GM23248 (cell line): ENCODE measurements around the gene FAS. TPM values are rescaled to one million over a fixed set of nuclear protein-coding genes. Genes with fewer than 3 reads are reported as not detected.

Experiments
- DNase-seq: peaks from one replicate; pipeline ENCODE4 v3.0.0-alpha.2; 2015
- H2AFZ ChIP-seq: fragments of 200-600 bp; sonication (generic); 2 replicates; pipeline ENCODE4 v1.6.1; 2016; ENCODE audit warnings: antibody characterized with exemption
- H3F3A ChIP-seq: fragments of 200-600 bp; sonication (generic); 2 replicates; pipeline ENCODE4 v1.6.1; 2016; ENCODE audit warnings: mild to moderate bottlenecking, antibody characterized with exemption, mixed run types; ENCODE audit not compliant: insufficient read depth
- H3K27ac ChIP-seq: fragments of 200-600 bp; sonication (generic); 2 replicates; pipeline ENCODE4 v1.5.1; 2016; ENCODE audit warnings: mild to moderate bottlenecking
- H3K27me3 ChIP-seq: fragments of 200-600 bp; sonication (generic); replicated peaks from 2 replicates; pipeline ENCODE4 v1.6.1; 2016; ENCODE audit warnings: mild to moderate bottlenecking; ENCODE audit not compliant: insufficient read depth
- H3K36me3 ChIP-seq: fragments of 200-600 bp; sonication (generic); 2 replicates; pipeline ENCODE4 v1.6.1; 2016; ENCODE audit warnings: low read depth, mild to moderate bottlenecking
- H3K4me1 ChIP-seq: fragments of 200-600 bp; sonication (generic); 2 replicates; pipeline ENCODE4 v1.6.1; 2016; ENCODE audit warnings: mild to moderate bottlenecking; ENCODE audit not compliant: insufficient read depth
- H3K4me2 ChIP-seq: fragments of 200-600 bp; sonication (generic); one replicate; pipeline ENCODE4 v1.6.1; 2016; ENCODE audit warnings: mild to moderate bottlenecking; ENCODE audit not compliant: unreplicated experiment
- H3K4me3 ChIP-seq: fragments of 200-600 bp; sonication (generic); 2 replicates; pipeline ENCODE4 v1.5.1; 2016; ENCODE audit warnings: mild to moderate bottlenecking
- H3K79me2 ChIP-seq: fragments of 200-600 bp; sonication (generic); 2 replicates; pipeline ENCODE4 v1.6.1; 2016; ENCODE audit warnings: mild to moderate bottlenecking; ENCODE audit not compliant: insufficient read depth
- H3K9ac ChIP-seq: fragments of 200-600 bp; sonication (generic); 2 replicates; pipeline ENCODE4 v1.6.1; 2016; ENCODE audit warnings: mild to moderate bottlenecking
- H3K9me2 ChIP-seq: fragments of 200-600 bp; sonication (generic); 2 replicates; pipeline ENCODE4 v1.6.1; 2016; ENCODE audit warnings: mixed run types, mild to moderate bottlenecking, moderate library complexity; ENCODE audit not compliant: insufficient read depth
- H3K9me3 ChIP-seq: fragments of 200-600 bp; sonication (generic); one replicate; pipeline ENCODE4 v1.6.1; 2017; ENCODE audit warnings: low read depth
- H4K20me1 ChIP-seq: fragments of 200-600 bp; sonication (generic); 2 replicates; pipeline ENCODE4 v1.6.0; 2016; ENCODE audit not compliant: insufficient read depth
- EZH2 ChIP-seq: fragments of 200-600 bp; sonication (generic); IDR thresholded peaks from 2 replicates; pipeline ENCODE4 v1.6.1; 2018; ENCODE audit warnings: antibody characterized with exemption, mild to moderate bottlenecking; ENCODE audit not compliant: insufficient read depth, poor library complexity, severe bottlenecking
- EZH2phosphoT487 ChIP-seq: fragments of 200-600 bp; sonication (generic); IDR thresholded peaks from 2 replicates; pipeline ENCODE4 v1.6.1; 2018; ENCODE audit warnings: antibody characterized with exemption, moderate library complexity, mild to moderate bottlenecking, low read depth; ENCODE audit not compliant: insufficient read depth
- WGBS, 2 experiments: methylation state at CpG; one replicate each; pipeline ENCODE4 v1.1.6; 2015 to 2017; ENCODE audit warnings: low lambda C conversion rate in 2 of 2, low coverage in 1 of 2; ENCODE audit errors: missing lambda C conversion rate in 2 of 2; 5-methylcytosine and 5-hydroxymethylcytosine counted together
- in situ Hi-C: fragments of 300-500 bp; cut with MboI; formaldehyde crosslinking; loops from 2 replicates; pipeline ENCODE4 v1.15.0; 2020
- polyA plus RNA-seq: library from polyadenylated mRNA; unstranded; fragments of >200 nt; fragmentation: Nextera tagmentation; extraction: Ambion mirVana; gene quantifications from 2 replicates; pipeline ENCODE4 v1.2.1, GENCODE V29; 2016
- total RNA-seq: library from RNA; depleted of rRNA; stranded (reverse); fragments of >200 nt; shearing (Covaris generic); gene quantifications from 2 replicates; pipeline ENCODE4 v1.2.3, GENCODE V29; 2014

Gene FAS
- total and polyA plus RNA-seq, 2 experiments from 2014 or later = 55.4 to 77.8 TPM

DNA sequence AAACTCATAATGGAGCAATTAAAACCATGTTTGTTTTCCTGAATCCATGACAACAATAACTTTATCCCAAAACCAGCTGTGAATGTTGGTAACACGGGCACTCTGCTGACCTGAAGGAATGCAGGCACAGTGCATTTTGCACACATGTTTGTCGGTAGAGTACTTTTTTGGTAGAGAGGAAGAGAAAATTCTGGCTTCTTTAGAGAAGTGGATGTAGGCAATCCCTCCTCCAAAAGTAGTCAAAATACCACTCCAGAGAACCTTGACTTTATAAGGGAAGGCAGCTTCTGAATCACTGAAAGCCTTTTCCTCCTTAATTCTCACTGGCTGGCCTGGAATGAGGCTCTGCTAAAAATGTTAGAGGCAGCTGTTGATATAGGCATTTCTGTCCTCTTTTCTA, 22.2 kb upstream of the FAS start:
- Histone ChIP-seq H3K9me3 (no peaks in the 10 kb centered on the region), H3K27me3 (no peaks in the 10 kb centered on the region), H3K4me1 (peaks cover 42% of the 10 kb centered on the region), H3K4me2 (peak overlapping the region; percentile 24), H2AFZ (0 out of 2 replicates have a peak overlapping the region, but pooled peaks have one; percentile 24), H3F3A (peaks cover 19% of the 10 kb centered on the region; the same call in 1 of the 2 replicates), H3K27ac (peak overlapping the region; percentile 39), H4K20me1 (no peaks in the 10 kb centered on the region), H3K9ac (peak overlapping the region; percentile 2; the same call in 1 of the 2 replicates), H3K36me3 (no peaks in the 10 kb centered on the region), H3K9me2 (no peaks in the 10 kb centered on the region), H3K4me3 (no peak overlapping the region), H3K79me2 (peaks cover 48% of the 10 kb centered on the region)
- WGBS, 2 experiments = 14 to 16% methylated on average over 2 of the region's 2 CpGs
- in situ Hi-C loops = no loop called here
- DNase-seq = peak; percentile 53
- no peak for TF ChIP-seq EZH2

DNA sequence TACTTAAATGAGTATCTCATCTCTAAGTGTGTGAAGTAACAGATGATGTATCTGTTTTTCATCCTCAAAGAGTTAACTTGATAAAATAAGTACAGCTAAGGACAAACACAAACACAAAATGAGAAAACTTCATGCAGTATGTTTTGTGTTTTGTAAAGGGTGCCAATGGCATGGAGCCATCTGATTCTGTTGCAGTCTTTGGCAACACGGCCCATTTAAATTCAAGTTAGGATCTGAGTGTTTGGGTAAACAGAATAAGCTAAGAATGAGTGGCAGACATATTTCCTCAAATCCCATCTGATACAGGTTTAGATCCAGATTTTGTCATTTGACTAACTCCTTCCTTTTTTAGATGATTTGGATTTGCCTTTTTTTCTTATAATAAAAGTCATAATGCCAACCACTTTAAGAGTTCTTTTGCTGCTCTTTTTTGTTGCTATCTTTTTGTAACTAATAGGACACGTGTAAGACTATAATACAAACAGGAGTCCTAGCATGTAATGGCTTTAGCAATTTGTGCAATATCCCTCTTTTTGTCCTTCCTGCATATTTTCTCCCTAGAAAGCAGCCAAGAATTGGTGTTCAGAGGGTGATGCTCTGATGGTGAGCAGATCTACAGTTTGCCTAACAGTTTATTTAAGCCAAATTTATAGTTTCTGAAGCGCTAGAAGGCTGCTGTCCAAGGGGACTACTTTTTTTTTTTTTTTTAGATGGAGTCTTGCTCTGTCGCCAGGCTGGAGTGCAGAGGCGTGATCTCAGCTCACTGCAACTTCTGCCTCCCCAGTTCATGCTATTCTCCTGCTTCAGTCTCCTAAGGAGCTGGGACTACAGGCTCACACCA, 19.2 kb upstream of the FAS start:
- H3K79me2 ChIP-seq = peaks cover 72% of the 10 kb centered on the region
- no peaks in the 10 kb centered on the region for H3K27me3 ChIP-seq
- in situ Hi-C loops = no loop called here
- H3F3A ChIP-seq = peaks cover 41% of the 10 kb centered on the region; the same call in 1 of the 2 replicates
- no peaks in the 10 kb centered on the region for H3K36me3 ChIP-seq
- peak overlapping the region; percentile 60 for H3K27ac ChIP-seq
- peak overlapping the region; percentile 98 for H3K4me2 ChIP-seq
- H3K9me3 ChIP-seq = no peaks in the 10 kb centered on the region
- peak; percentile 60 for DNase-seq
- peak overlapping the region; percentile 54 for H3K4me3 ChIP-seq
- WGBS, 2 experiments = 14 to 20% methylated on average over 5 of the region's 5 CpGs
- H3K9ac ChIP-seq = peak overlapping the region; percentile 57
- TF ChIP-seq EZH2 (no peak), EZH2phosphoT487 (no peak)
- H2AFZ ChIP-seq = peak overlapping the region; percentile 64
- no peaks in the 10 kb centered on the region for H3K9me2 ChIP-seq
- H3K4me1 ChIP-seq = peaks cover 55% of the 10 kb centered on the region
- no peaks in the 10 kb centered on the region for H4K20me1 ChIP-seq

GRCh38 chr10:88974012-88974411, 16.6 kb upstream of the FAS start:
- H3F3A ChIP-seq = peaks cover 36% of the 10 kb centered on the region; the same call in 1 of the 2 replicates
- H2AFZ ChIP-seq = no peak overlapping the region
- DNase-seq = peak; percentile 63
- TF ChIP-seq EZH2 (no peak), EZH2phosphoT487 (no peak)
- H4K20me1 ChIP-seq = no peaks in the 10 kb centered on the region
- H3K4me3 ChIP-seq = peak overlapping the region; percentile 79
- peak overlapping the region; percentile 73 for H3K27ac ChIP-seq
- H3K27me3 ChIP-seq = no peaks in the 10 kb centered on the region
- peak overlapping the region; percentile 80; the same call in 1 of the 2 replicates for H3K9ac ChIP-seq
- H3K36me3 ChIP-seq = no peaks in the 10 kb centered on the region
- H3K9me3 ChIP-seq = no peaks in the 10 kb centered on the region
- peaks cover 44% of the 10 kb centered on the region for H3K4me1 ChIP-seq
- H3K79me2 ChIP-seq = peaks cover 67% of the 10 kb centered on the region
- H3K9me2 ChIP-seq = no peaks in the 10 kb centered on the region
- H3K4me2 ChIP-seq = peak overlapping the region; percentile 91
- in situ Hi-C loops = no loop called here
- WGBS, 2 experiments = 63 to 67% methylated on average over 3 of the region's 3 CpGs

- H3K9me2 ChIP-seq = no peaks in the 10 kb centered on the region
- peaks cover 65% of the 10 kb centered on the region for H3K79me2 ChIP-seq
- H3F3A ChIP-seq = peaks cover 39% of the 10 kb centered on the region; the same call in 1 of the 2 replicates
- H4K20me1 ChIP-seq = no peaks in the 10 kb centered on the region
- no peak for TF ChIP-seq EZH2
- no peak for TF ChIP-seq EZH2phosphoT487
- H2AFZ ChIP-seq = peak overlapping the region; percentile 86
- peak overlapping the region; percentile 73 for H3K27ac ChIP-seq
- no peaks in the 10 kb centered on the region for H3K9me3 ChIP-seq
- H3K4me1 ChIP-seq = peaks cover 47% of the 10 kb centered on the region
- 12% methylated on average over 7 of the region's 7 CpGs for WGBS, 2 experiments
- no peaks in the 10 kb centered on the region for H3K27me3 ChIP-seq
- in situ Hi-C loops = no loop called here
- H3K9ac ChIP-seq = peak overlapping the region; percentile 80
- no peaks in the 10 kb centered on the region for H3K36me3 ChIP-seq
- DNase-seq = peak; percentile 56
- peak overlapping the region; percentile 79 for H3K4me3 ChIP-seq
- H3K4me2 ChIP-seq = peak overlapping the region; percentile 91
Observed at GRCh38 chr10:88974446-88975376, 15.9 kb upstream of the FAS start.
